Forelimb muscle (tissue), 1 donor: Measurements from ENCODE around the gene NSL1. TPM values are rescaled to one million over a fixed set of nuclear protein-coding genes. Genes with fewer than 3 reads are reported as not detected.

ENCODE experiments used
- DNase-seq: peaks from one replicate; pipeline ENCODE4 v3.0.0-alpha.2; 2013; ENCODE audit warnings: low read depth
- polyA plus RNA-seq: library from polyadenylated mRNA; unstranded; fragments of 120-200 nt; gene quantifications from one replicate; pipeline ENCODE4 v1.2.1, GENCODE V29; 2013; ENCODE audit not compliant: insufficient read length

NSL1 gene
- polyA plus RNA-seq, 1 donor, result 31.4 TPM

DNA sequence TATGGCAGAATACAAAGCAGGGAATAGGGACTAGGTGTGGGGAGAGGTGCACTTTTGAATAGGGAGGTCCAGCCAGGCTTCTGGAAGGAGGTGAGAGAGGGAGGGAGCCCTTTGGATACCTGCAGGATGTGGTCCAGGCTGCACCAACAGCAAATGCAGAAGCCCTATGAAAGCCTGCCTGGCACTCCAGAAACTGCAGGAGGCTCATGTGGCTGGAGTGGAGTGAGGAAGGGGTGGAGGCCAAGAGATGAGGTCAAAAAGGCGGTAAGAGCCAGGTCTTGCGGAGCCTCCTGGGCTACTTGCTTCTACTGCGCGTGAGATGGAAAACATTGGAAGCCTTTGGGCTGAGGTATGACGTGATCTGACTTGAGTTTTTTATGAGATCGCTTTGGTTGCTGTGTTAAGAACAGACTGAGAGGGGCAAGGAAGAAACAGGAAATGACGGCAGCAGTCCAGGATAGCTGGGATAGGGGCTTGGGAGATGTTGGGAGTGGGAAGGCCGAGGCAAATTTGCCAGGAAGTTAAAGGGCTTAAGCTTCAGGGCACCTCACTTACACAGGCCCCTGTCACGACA is 87.5 kb downstream of the NSL1 start:
- no peak for DNase-seq

DNA sequence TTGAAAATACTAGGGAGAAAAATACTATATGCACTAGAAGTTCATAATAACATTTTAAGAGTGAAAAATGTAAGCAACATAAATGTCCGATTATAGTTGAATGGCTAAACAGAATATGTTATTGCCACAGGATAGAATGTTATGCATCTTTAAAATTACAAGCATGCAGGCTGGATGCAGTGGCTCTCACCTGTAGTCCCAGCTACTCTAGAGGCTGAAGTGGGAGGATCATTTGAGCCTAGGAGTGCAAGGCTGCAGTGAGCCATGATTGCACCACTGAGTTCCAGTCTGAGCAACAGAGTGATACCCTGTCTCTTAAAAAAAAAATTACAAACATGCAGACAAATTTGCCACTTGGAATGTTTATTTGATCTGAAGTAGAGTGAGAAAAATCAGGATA is 88.9 kb downstream of the NSL1 start:
- DNase-seq, result no peak

DNA sequence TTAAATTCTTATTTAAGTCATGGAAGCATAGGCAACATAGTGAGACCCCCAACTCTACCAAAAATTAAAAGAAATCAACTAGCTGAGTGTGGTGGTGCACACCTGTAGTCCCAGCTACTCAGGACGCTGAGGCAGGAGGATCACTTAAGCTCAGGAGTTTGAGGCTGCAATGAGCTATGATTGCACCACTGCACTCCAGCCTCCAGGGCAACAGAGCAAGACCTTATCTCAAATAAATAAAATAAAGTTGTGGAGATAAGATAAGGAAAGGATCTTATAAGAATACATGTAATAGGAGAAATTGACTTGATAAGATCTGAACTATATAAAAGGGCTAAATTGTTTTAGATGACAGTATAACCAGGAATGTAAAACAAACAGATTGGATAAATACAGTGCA is 89.7 kb downstream of the NSL1 start:
- DNase-seq, result no peak

DNA sequence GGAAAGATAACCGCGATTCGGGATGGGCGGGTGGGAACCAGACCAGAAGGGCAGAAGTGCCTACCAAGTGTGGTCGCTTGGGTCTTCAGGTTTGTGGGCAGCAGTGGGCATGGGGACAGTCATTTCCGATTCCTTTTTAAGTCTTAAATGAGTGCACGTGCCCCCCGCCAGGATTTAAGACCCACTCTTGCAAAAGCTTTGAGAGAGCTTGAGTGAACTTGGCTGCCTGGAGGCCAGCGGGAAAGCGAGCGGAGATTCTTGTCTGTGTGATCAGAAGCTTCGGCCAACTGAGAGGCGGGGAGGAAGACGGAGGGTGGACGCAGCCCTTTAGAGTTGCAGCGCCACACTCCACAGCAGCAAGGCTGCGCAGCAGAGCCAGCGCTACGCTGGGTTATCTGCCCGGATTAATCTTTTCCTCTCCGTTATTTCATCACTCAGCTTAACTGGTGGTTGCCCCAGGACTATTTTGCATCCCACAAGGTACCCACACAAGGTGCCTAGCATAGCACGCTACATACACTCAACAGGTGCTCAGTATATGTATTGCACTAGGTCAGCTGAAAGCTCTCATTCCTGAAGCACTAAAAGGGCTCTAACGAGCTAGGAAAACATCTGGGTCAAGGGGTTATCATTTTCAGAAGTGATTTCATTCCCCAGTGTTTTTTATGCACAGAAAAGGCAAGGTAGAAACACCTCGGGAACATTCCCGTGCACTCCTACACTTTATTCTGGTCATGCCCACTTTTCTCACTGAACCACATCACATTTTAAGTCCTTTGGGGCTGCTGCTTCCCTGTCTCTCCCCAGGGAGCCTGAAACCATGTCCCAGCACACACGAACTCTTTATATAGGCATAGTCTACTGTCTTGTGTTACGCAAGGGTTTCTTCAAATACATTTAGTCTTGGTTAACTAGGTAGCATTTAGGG is 90.4 kb downstream of the NSL1 start:
- DNase-seq, result peak; percentile 41

DNA sequence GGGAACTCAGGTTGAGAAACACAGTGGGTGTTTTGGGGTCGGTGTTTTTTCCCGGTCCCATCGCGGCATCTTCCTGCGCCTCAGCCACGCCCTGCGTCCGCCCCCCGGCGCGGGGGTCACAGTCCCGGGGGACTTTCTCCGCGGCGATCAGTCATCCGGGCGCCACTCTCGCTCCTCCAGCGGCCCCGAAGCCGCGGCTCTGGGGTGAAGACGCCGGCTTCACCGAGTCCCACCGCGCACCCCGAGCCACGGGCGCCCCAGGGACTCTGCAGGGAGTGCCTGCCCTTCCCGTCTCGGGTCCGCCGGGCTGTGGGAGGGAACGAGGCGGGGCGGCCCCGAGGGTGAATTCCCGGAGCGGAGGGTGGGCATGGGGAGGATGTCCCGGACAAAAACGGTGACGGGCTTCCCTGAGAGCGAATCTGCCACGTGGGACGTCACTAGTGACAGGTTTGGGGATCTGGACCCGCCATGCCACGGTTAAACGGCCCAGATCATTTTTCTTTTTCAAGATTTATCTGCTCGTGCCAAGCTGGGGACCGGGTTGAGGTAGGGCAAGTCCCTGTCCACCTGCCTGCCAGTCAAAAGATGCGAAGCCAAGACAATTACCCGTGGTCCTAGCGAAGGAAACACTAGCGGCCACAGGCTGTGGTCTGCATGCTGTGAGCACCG is 91.2 kb downstream of the NSL1 start:
- no peak for DNase-seq

DNA sequence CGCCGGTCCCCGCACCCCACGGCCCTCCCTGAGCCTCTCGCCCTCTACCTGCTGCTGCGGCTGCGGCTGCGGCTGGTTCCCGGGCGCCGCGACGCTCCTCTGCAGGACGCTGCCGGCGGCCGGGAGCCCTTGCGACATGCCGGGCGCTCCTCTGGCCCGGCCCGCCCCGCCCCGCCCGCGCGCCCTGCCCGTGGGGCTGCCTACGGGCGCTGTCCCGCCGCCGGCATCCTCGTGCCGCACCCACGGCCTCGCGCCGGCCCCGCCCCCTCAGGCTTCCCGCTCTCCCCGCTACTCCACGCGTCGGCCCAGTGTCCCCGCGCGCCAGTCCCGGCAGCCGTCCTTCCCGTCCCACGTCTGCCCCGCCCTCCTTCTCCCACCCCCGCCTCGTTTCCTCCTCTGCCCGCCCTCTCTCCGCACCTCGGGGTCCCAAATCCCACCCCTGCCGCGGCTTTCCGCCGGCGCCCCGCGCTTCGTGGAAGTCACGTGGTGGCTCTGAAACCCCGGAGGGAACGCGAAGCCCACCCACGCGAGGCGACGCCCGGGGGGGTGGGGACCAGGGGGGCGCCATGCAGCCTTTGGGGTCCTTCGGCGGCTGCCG is 91.9 kb downstream of the NSL1 start, which contains the start of gene BATF3:
BATF3 (minus strand) TSS at position 216 of the 598 bp plus-strand sequence; CDS start at position 138, 78 bp downstream.
- no peak for DNase-seq

DNA sequence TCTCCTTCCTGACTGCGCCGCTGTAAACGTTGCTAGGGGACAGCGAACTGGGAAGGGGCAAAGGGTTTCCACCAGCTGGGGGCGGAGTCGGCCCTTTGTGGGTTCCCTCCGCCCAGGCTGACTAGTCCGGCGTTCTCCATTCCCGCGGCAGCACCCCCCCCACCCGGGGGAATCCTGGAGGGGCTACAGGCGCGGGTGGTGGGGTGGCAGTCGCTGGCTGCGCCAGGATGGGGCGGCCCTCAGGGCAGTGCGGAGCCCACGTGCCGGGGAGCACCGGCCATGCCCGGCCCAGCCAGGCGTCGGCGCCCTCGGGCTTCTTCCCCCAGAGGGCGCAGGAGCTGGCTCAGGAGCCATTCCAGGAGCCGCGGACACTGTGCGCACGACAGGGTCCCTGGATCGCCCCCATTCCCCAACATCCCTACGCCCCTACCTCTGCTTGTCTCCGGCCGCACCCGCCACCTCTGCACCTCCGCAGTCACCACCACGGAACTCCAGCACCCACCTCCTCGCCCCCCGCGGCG is 92.4 kb downstream of the NSL1 start:
- no peak for DNase-seq

DNA sequence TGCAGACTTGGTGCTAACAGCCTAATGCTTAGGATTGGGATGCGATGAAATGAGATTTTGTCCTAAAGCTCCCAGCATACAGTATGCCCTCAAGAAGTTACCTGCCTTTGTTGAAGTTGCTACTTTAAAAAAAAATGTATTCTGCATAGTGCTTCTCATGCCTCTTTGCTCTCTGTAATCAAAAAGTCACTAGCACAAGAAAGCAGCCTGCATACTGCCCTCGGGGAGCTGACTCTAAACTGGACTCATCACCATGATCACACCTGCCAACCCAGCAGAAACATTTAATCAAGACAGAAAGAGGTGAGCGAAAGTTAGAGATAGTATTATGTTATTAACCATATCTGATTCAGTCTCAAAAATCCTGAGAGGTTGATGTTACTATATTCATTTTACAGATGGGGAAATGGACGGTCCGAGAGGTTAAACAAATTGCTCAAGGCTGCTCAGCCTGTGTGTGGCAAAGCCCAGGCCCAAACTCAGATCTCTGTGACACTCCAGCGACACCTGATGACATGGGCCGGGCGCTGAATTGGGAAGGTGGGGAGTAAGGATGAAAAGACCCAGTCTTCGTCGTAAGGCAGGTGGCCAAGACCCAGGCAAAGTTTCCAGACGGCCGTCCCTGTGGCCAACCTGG is 93.0 kb downstream of the NSL1 start:
- no peak for DNase-seq

DNA sequence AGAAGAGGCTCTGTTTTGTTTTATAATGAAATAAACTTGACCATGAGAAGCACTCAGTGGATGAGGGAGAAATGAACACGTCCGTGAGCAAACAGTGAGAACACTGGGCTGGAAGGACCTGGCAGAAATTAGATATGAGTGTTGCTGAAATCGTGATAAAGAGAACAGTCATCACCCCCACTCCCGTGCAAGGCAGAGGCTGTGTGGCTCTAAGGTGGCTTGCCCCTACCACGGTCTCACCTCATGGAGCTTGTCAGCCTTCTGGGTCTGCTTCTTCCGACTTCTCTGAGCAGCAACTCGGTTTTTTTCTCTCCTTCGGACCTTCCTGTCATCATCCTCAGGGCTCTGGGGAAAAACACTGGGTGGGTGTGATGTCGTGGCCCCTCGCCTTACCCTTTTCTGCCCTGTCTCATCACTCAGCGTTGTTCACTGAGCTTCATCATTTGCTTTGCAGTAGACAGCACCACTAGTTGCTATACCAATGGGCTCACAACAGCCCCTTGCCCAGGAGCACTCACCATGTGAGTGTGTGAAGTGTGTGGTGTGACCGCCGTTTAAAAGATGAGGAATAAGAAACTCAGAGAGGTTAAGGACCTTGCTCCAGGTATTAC is 94.8 kb downstream of the NSL1 start:
- no peak for DNase-seq

DNA sequence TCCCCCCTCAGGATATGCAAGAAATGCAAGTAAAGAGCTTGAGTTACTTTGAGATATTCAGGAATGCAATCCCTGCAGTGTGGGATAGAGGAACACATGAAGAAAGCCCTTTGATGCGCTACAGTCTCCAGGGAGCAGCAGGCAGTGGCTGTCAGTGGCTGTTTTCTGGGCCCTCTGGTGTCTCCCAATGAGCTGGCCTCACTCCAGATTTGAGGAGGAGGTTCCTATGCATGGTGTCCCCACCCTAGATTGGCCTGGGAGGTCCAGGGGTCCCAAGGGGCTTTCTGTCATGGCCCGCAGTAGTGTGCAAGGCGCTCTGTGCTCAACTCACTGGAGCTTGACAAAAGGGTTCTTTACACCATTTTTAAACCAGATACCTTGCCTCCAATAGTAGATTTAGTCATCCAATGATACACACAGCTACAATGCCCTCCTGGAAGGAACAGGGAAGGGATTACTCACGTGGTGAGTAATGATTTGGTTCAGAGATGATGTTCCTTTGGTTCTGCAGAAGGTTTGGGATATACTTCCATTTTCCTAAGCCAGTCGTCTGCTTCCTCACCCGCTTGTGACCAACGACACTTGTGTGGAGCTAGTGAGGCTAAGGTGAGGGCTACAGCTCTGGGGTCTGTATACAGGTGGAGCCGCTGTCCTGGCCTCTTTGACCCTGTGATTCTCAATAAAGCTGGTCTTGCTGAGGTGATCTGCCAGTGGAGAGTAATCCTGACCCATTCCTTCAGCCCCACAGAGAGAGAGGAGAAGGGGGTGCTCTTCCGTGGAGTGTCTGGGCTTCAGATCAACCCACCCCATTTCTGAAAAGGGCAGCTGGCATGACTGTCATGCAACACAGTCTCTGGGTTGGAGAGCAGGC is 98.6 kb downstream of the NSL1 start:
- DNase-seq, result no peak

DNA sequence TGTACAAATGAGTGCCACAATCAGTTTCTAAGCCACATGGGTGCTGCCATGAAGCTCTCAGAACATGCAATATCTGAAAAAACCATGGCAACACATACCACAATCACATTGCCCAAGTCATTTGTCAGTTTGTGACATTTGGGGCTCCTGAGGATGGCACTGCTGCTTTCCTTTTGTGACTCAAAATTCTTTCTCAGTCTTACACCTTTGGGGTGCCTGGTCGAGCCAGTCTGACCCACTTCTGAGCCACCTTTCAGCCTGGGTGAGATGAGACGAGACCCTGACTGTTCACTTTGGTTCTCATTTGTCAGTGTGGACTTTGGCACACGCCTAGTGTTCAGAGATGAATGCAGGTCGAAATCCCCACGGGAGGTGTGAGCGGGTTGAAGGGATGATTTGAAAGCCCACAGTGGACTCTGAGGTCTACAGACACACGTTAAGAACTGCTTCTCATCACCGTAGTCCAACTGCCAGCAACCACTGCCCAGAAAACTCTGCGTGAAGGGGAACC is 100.0 kb downstream of the NSL1 start:
- no peak for DNase-seq

DNA sequence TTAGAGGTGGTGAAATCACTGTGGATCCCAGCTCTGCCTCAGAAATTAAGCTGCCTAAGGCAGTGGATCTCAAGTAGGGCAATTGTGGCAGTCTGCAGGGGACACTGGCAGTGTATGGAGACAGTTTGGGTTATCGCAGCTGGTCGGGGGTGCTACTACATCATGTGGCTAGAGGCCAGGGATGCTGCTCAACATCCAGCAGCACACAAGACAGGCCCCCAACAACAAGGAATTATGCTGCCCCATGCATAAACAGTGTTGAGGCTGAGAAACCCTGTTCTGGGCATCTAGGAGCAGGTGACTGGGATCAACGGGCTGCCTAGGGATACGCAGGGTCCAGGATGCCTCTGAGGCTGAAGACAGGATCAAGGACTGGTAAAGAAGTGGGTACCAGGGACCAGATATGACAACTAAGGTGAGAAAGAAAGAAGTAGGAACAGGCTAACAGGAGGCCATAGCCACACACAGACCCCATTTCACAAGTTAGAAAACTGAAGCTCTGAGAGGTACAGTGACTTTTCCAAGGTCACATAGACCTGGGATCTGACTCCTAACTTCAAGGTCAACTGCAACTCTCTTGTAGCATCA is 100.7 kb downstream of the NSL1 start:
- no peak for DNase-seq

DNA sequence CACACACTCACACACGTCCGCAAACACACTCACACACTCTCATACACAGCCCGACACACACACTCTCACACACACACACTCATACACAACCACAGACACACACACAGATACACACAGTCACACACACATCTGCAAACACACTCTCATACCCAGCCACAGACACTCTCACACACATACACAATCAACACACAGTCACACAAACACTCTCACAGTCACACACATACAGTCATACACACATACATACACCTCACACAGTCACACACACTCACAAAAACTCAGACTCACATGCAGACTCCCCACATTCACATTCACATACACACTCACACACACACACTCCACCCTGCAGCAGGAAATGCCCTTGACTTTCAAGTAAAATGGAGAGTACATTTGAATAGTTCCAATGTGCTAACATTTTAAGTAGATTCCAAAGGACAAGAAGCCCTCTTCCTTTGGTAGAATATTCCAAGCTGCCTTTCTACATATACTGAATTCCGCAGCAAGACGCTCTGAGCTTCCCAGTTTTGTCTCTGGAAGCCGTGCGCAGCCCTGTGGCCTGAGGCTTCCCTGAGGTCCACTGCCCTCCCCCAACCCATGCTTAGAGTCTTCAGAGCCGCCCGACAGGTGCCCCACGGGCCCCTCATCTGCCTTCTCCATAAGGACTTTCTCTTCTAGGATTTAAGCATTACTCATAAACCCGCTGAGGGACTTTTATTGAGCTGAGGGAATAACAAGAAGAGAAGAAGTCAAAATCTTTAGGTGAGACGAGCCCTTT is 101.6 kb downstream of the NSL1 start:
- no peak for DNase-seq

DNA sequence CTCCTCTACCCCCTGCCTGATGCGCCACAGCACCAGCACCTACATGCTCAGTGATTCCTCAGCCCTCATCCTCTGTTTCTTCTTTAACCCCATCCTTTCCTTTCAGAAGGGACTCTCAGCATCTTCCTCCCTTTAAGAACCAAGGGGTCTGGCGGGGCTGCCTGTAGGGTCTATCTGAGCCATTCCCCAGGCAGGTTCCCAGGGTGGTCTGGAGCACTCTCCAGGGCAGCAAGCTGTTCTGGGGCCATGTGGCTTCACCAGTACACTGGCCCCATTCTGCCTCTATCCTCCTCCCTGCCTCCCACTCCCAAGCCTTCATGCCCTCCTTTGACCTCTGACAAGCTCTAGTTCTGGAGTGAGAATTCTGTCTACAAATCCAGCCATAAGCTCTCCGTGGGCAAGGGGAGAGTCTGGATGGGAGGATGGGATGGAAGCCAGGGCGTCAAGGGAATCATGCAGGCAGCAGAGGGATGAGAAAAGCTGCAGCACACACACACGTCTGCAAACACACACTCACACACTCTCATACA is 102.3 kb downstream of the NSL1 start:
- no peak for DNase-seq

DNA sequence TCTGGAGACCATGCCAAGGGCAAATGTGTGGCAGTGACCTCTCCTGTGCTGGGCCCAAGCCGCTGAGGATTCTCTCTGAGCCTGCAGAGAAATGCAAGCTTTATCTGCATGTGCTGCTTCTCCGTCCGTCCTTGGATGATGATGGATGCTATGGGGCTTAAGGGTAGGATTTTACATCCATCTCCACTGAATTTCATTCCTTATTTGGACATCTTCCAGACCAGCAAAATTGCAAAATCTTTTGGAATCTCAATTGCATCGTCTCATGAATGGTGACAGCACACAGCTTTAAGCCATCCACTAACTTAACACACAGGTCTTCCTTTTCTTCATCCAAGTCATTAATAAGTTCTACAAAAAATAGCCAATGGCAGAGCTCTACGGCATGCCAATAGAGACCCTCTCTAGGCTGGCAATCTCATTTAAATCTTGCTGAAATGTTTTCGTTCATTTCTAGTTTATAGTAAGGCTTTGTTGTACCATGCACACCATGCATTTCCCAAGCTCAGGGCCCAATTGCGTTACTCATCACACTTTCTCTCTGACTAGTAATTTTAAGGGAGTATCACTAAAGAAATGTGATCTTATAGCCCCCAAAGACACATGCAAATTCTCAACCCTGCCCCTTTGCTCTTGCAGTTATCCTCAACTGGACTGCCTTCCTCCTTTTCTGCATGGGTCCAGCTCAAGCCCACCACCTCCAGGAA is 103.1 kb downstream of the NSL1 start:
- no peak for DNase-seq

DNA sequence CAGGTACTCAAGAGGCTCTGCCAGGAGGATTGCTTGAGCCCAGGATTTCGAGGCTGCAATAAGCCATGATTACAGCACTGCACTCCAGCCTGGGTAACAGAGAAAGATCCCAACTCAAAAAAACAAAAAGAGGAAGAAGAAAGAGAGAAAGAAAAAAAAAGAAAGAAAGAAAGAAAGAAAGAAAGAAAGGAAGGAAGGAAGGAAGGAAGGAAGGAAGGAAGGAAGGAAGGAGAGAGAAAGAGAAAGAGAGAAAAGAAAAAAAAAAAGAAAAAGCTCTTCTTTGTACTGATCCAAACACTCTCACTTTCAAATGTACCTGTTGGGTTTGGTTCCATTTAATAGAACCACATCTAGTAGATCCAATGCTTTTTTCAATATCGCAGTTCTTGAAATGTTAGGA is 103.8 kb downstream of the NSL1 start:
- DNase-seq, result no peak

DNA sequence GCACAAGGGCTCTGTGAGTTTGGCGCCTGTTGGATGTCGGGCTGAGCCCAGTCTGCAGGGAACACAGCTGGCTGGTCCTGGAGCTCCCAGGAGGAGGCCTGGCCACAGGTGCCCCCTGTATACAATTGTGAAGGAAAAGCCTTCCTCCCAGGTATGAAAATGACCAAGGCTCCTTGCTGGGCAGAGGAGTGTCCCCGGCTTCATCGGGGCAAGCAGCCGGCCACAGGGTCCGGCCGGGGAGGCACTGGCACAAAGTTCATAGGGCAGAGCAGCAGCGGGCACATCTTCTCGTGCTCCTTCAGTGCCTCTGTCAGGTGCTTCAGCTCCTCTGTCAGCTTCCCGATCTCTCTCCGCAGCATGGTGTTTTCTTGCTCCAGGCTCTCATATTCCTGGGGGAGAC is 105.0 kb downstream of the NSL1 start:
- no peak for DNase-seq

DNA sequence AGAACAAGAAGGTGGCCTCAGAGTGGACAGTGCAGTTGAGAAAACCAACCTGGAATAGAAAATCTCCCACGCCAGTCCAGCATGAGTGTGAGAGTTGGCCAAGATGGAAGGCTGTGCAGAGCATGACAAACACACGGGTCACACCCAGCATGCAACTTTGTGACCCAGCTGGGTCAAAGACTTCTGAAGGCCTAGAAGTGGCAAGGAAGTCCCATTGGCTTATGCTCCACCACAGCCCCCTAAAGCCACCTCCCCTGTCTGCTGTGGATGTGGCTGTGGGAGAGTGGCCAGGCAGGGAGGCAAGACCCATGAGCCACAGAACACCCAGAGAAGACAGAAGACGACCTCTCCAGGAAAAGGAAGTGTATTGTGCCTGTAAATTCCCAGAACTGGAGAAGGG is 105.5 kb downstream of the NSL1 start:
- DNase-seq, result no peak
